ENCODE data around the gene DKC1. TPM values are rescaled to one million over a fixed set of nuclear protein-coding genes. Genes with fewer than 3 reads are reported as not detected.

DKC1 gene
- total RNA-seq, 1 experiment from 2014 or later: 115 TPM

DNA sequence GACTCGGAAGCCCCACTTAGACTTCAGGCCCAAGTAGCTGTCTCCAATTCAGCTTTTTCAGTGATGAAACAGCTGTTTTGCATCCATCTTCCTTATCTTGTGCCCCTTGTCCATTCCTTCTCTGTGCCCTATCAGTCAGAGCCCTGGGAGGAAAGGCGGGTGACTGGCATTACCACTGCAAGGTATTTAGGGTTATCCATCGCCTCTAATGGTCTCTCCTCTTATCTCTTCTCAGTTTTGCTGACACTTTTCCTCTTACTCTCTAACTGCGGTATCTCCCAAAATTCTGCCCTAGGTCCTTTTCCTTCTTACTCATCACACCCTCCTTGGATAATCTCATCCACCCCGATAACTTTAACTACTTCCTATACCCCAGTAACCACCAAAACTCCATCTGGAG, 25.5 kb upstream of the DKC1 start:
- Histone ChIP-seq H3K4me1 (ENCODE audit: insufficient read depth, low read length) (peaks cover 33% of the 10 kb centered on the region), H3K9me3 (ENCODE audit: low read length) (no peaks in the 10 kb centered on the region), H3K27me3 (ENCODE audit: low read length) (no peaks in the 10 kb centered on the region), H2AFZ (ENCODE audit: low read length) (no peak overlapping the region), H3K9me2 (replicated peaks; ENCODE audit: low read length) (no peaks in the 10 kb centered on the region), H3F3A (ENCODE audit: low read length, unreplicated experiment) (peaks cover 3% of the 10 kb centered on the region), H3K79me2 (ENCODE audit: low read length) (no peaks in the 10 kb centered on the region), H3K27ac (ENCODE audit: low read length) (no peak overlapping the region), H4K20me1 (ENCODE audit: low read length) (no peaks in the 10 kb centered on the region), H3K36me3 (ENCODE audit: low read depth, low read length) (no peaks in the 10 kb centered on the region), H3K4me2 (ENCODE audit: low read length) (no peak overlapping the region), H3K9ac (ENCODE audit: low read length) (no peak overlapping the region), H3K4me3 (ENCODE audit: low read length) (no peak overlapping the region)
- no peak for ATAC-seq
- POLR2A ChIA-PET (ENCODE audit: unreplicated experiment): no interaction called here
- CTCF ChIA-PET: no interaction called here
- BruUV-seq (replicated peaks): no TSS peak
- intact Hi-C loops (cut with micrococcal nuclease): no loop called here
- DNase-seq: no peak
- TF ChIP-seq EZH2phosphoT487 (IDR thresholded peaks at IDR 0.05; ENCODE audit: borderline replicate concordance, low read length) (no peak), EZH2 (IDR thresholded peaks at IDR 0.05; ENCODE audit: low read length, unreplicated experiment) (no peak)
- TF ChIP-seq, protein P1, sequence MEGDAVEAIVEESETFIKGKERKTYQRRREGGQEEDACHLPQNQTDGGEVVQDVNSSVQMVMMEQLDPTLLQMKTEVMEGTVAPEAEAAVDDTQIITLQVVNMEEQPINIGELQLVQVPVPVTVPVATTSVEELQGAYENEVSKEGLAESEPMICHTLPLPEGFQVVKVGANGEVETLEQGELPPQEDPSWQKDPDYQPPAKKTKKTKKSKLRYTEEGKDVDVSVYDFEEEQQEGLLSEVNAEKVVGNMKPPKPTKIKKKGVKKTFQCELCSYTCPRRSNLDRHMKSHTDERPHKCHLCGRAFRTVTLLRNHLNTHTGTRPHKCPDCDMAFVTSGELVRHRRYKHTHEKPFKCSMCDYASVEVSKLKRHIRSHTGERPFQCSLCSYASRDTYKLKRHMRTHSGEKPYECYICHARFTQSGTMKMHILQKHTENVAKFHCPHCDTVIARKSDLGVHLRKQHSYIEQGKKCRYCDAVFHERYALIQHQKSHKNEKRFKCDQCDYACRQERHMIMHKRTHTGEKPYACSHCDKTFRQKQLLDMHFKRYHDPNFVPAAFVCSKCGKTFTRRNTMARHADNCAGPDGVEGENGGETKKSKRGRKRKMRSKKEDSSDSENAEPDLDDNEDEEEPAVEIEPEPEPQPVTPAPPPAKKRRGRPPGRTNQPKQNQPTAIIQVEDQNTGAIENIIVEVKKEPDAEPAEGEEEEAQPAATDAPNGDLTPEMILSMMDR (conservative IDR thresholded peaks at IDR 0.05; ENCODE audit: low read depth, low read length): no peak

DNA sequence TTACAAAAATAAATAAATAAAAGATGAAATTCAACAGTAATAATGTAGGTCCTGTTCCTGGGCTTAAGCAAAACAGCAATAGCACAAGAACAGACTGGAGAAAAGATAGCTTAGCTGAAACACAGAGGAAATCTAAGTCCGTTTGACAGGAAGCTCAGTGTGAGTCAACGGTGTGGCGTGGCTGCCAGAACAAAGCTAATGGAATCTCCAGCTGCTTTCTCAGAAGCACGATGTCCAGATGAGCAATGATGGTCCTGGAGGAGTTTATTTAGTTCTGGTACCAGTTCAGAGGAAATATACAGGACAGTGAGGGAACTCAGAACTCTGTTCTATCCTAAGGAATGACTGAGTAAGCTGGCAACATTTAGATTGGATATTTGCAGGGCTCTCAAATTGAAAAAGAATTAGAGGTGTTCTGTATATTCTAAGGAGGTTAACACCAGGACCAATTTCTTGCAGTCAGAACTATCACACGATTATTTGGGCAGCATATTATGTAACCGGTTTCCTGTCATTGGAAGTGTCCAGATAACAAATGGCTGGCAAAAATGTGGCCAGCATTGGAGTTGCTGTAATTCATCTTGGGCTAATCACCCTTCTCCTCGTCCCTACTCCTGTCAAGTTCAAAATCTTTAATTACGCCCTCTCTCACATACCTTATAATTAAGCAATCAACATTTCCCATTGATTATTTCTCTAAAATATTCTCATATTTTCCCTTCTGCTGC, 24.5 kb upstream of the DKC1 start:
- ChIA-PET POLR2A (ENCODE audit: unreplicated experiment) (interaction anchor here (0.6 kb wide), 1 partner anchor 26 kb away, joined by 4 read pairs; no protein-coding TSS in a partner anchor), CTCF (interaction anchor here (0.6 to 1.2 kb wide), 2 partner anchors 11 to 21 kb away, joined by 5 to 6 read pairs; no protein-coding TSS in a partner anchor)
- H3K9ac ChIP-seq (ENCODE audit: low read length): no peak overlapping the region
- H3K27ac ChIP-seq (ENCODE audit: low read length): peak overlapping the region; percentile 25; the same call in 1 of the 2 replicates
- H3K36me3 ChIP-seq (ENCODE audit: low read depth, low read length): no peaks in the 10 kb centered on the region
- TF ChIP-seq EZH2phosphoT487 (IDR thresholded peaks at IDR 0.05; ENCODE audit: borderline replicate concordance, low read length) (no peak), EZH2 (IDR thresholded peaks at IDR 0.05; ENCODE audit: low read length, unreplicated experiment) (no peak)
- TF ChIP-seq, protein P1 (conservative IDR thresholded peaks at IDR 0.05; ENCODE audit: low read depth, low read length): no peak
- no peaks in the 10 kb centered on the region for H4K20me1 ChIP-seq (ENCODE audit: low read length)
- intact Hi-C loops (cut with micrococcal nuclease): no loop called here
- H3K79me2 ChIP-seq (ENCODE audit: low read length): no peaks in the 10 kb centered on the region
- no peaks in the 10 kb centered on the region for H3K9me3 ChIP-seq (ENCODE audit: low read length)
- peak overlapping the region; percentile 36; the same call in 1 of the 2 replicates for H2AFZ ChIP-seq (ENCODE audit: low read length)
- ATAC-seq (peak; percentile 89), DNase-seq (peak; percentile 70)
- H3K4me2 ChIP-seq (ENCODE audit: low read length): peak overlapping the region; percentile 55
- H3K4me1 ChIP-seq (ENCODE audit: insufficient read depth, low read length): peaks cover 23% of the 10 kb centered on the region
- no peaks in the 10 kb centered on the region for H3K27me3 ChIP-seq (ENCODE audit: low read length)
- no peaks in the 10 kb centered on the region for H3F3A ChIP-seq (ENCODE audit: low read length, unreplicated experiment)
- H3K4me3 ChIP-seq (ENCODE audit: low read length): no peak overlapping the region
- no TSS peak for BruUV-seq (replicated peaks)
- no peaks in the 10 kb centered on the region for H3K9me2 ChIP-seq (replicated peaks; ENCODE audit: low read length)

DNA sequence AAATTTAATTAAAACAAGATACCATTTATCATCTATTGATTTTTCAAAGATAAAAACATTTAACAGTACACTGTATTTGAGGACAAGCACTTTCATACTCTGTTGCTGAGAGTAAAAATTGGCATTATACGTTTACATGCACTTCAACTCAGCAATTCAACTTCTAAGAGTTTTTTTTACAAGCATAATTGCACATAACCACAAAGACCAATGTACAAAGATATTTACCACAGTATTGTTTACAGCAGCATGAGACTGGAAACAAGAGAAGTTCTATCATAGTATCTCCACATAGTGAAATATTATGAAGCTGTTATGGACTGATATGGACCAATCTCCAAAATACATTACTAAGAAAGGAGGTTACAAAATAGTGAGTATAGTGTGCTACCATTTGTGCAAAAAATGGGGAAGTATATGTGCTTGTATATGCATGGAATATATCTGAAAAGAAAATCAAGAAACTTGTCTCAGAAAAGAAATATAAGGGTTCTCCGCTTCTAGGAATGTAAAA, 22.7 kb upstream of the DKC1 start:
- intact Hi-C loops (cut with micrococcal nuclease): no loop called here
- Histone ChIP-seq H3K9me2 (replicated peaks; ENCODE audit: low read length) (no peaks in the 10 kb centered on the region), H3K36me3 (ENCODE audit: low read depth, low read length) (no peaks in the 10 kb centered on the region), H2AFZ (ENCODE audit: low read length) (no peak overlapping the region), H4K20me1 (ENCODE audit: low read length) (no peaks in the 10 kb centered on the region), H3F3A (ENCODE audit: low read length, unreplicated experiment) (no peaks in the 10 kb centered on the region), H3K4me1 (ENCODE audit: insufficient read depth, low read length) (peaks cover 6% of the 10 kb centered on the region; the same call in 1 of the 2 replicates), H3K9me3 (ENCODE audit: low read length) (no peaks in the 10 kb centered on the region), H3K9ac (ENCODE audit: low read length) (no peak overlapping the region), H3K79me2 (ENCODE audit: low read length) (no peaks in the 10 kb centered on the region), H3K27ac (ENCODE audit: low read length) (no peak overlapping the region), H3K4me2 (ENCODE audit: low read length) (no peak overlapping the region), H3K4me3 (ENCODE audit: low read length) (no peak overlapping the region), H3K27me3 (ENCODE audit: low read length) (no peaks in the 10 kb centered on the region)
- POLR2A ChIA-PET (ENCODE audit: unreplicated experiment): no interaction called here
- ATAC-seq (no peak), DNase-seq (no peak)
- BruUV-seq (replicated peaks): no TSS peak
- CTCF ChIA-PET: no interaction called here
- TF ChIP-seq EZH2phosphoT487 (IDR thresholded peaks at IDR 0.05; ENCODE audit: borderline replicate concordance, low read length) (no peak), EZH2 (IDR thresholded peaks at IDR 0.05; ENCODE audit: low read length, unreplicated experiment) (no peak)
- TF ChIP-seq, protein P1 (conservative IDR thresholded peaks at IDR 0.05; ENCODE audit: low read depth, low read length): no peak
